Middle frontal gyrus (tissue), 1 donor: ENCODE measurements around the gene ST7.

Experiments
- DNase-seq: peaks from one replicate; pipeline ENCODE4 v3.0.0-alpha.2; 2015; ENCODE audit warnings: low spot score; ENCODE audit errors: extremely low spot score

Gene ST7

GRCh38 chr7:116978006-116978405 lies 24.7 kb downstream of the ST7 start:
- DNase-seq: no peak

- DNase-seq: no peak
Measured at GRCh38 chr7:116979430-116979829, 26.1 kb downstream of the ST7 start.

- no peak for DNase-seq
Measured at GRCh38 chr7:116980354-116980753, 27.1 kb downstream of the ST7 start.

GRCh38 chr7:116981939-116982338 lies 28.6 kb downstream of the ST7 start:
- DNase-seq: no peak

GRCh38 chr7:116984511-116984910 lies 31.2 kb downstream of the ST7 start:
- no peak for DNase-seq

GRCh38 chr7:116984917-116985316 lies 31.6 kb downstream of the ST7 start:
- DNase-seq: peak; percentile 22

GRCh38 chr7:116985575-116985974 lies 32.3 kb downstream of the ST7 start:
- no peak for DNase-seq

GRCh38 chr7:116986611-116987565 lies 33.6 kb downstream of the ST7 start:
- DNase-seq: no peak

GRCh38 chr7:116988363-116988989 lies 35.2 kb downstream of the ST7 start:
- no peak for DNase-seq

GRCh38 chr7:116990056-116990455 lies 36.8 kb downstream of the ST7 start:
- no peak for DNase-seq

- DNase-seq: no peak
Measured at GRCh38 chr7:116991233-116991632, 37.9 kb downstream of the ST7 start.

GRCh38 chr7:116994611-116995010 lies 41.3 kb downstream of the ST7 start:
- no peak for DNase-seq

- DNase-seq: no peak
Measured at GRCh38 chr7:116997972-116998371, 44.7 kb downstream of the ST7 start.

GRCh38 chr7:116998567-116999175 lies 45.4 kb downstream of the ST7 start:
- no peak for DNase-seq

- no peak for DNase-seq
Measured at GRCh38 chr7:116999311-116999710, 46.0 kb downstream of the ST7 start.

GRCh38 chr7:117001283-117001682 lies 48.0 kb downstream of the ST7 start:
- no peak for DNase-seq

GRCh38 chr7:117004899-117005298 lies 51.6 kb downstream of the ST7 start:
- no peak for DNase-seq

- no peak for DNase-seq
Measured at GRCh38 chr7:117005449-117005848, 52.1 kb downstream of the ST7 start.

GRCh38 chr7:117006907-117007684 lies 53.8 kb downstream of the ST7 start:
- DNase-seq: no peak

- DNase-seq: no peak
Measured at GRCh38 chr7:117008118-117008885, 55.0 kb downstream of the ST7 start.
